SK-N-SH treated with all-trans-retinoic acid at 6 μM for 48 hours (cell line): Measurements from ENCODE around the gene TMEM9.

Experiments
- OSR1 ChIP-seq: fragments of 250-450 bp; sonication (Bioruptor Pico); IDR thresholded peaks from 2 replicates; pipeline ENCODE4 v1.8.0; 2022; ENCODE audit warnings: moderate library complexity, mild to moderate bottlenecking, inconsistent platforms
- PATZ1 ChIP-seq: fragments of 250-450 bp; sonication (Bioruptor Pico); IDR thresholded peaks from 2 replicates; pipeline ENCODE4 v1.8.0; 2020; ENCODE audit warnings: mild to moderate bottlenecking, moderate library complexity, borderline replicate concordance
- RARB ChIP-seq: fragments of 250-450 bp; sonication (Bioruptor Pico); IDR thresholded peaks from 2 replicates; pipeline ENCODE4 v1.8.0; 2021; ENCODE audit warnings: mild to moderate bottlenecking, moderate library complexity
- SNAI2 ChIP-seq: fragments of 250-450 bp; sonication (Bioruptor Pico); IDR thresholded peaks from 2 replicates; pipeline ENCODE4 v1.5.0; 2020; ENCODE audit warnings: mild to moderate bottlenecking, moderate library complexity
- TOX ChIP-seq: fragments of 250-450 bp; sonication (Bioruptor Pico); IDR thresholded peaks from 2 replicates; pipeline ENCODE4 v1.8.0; 2021; ENCODE audit warnings: mild to moderate bottlenecking, moderate library complexity, borderline replicate concordance
- ZFP30 ChIP-seq: fragments of 450-650 bp; formaldehyde crosslinking; IDR thresholded peaks from 2 replicates; pipeline ENCODE4 v1.5.0; 2022; ENCODE audit warnings: mild to moderate bottlenecking, moderate library complexity
- ZNF70 ChIP-seq: fragments of 450-650 bp; formaldehyde crosslinking; IDR thresholded peaks from 2 replicates; pipeline ENCODE4 v1.5.0; 2020; ENCODE audit warnings: mild to moderate bottlenecking, moderate library complexity
- ZNF8 ChIP-seq: fragments of 450-650 bp; formaldehyde crosslinking; IDR thresholded peaks from 2 replicates; pipeline ENCODE4 v1.5.0; 2020; ENCODE audit warnings: mild to moderate bottlenecking, moderate library complexity

GRCh38 chr1:201183209-201183608 lies 28.9 kb upstream of the TMEM9 start:
- TF ChIP-seq TOX (CRISPR knock-in tag) (no peak), OSR1 (no peak), SNAI2 (CRISPR knock-in tag) (no peak), ZFP30 (CRISPR knock-in tag) (no peak), PATZ1 (CRISPR knock-in tag) (no peak), ZNF70 (CRISPR knock-in tag) (no peak), RARB (CRISPR knock-in tag) (no peak), ZNF8 (CRISPR knock-in tag) (no peak)
